Mesodermal cell (in vitro differentiated cells): Measurements from ENCODE around the gene ARHGAP26.

ENCODE experiments used
- H3K27ac ChIP-seq: 2 replicates; pipeline ENCODE4 v1.7.0; 2013; ENCODE audit warnings: mild to moderate bottlenecking, low read depth, low read length, moderate library complexity; ENCODE audit not compliant: severe bottlenecking
- H3K36me3 ChIP-seq: 2 replicates; pipeline ENCODE4 v1.7.1; 2013; ENCODE audit warnings: mild to moderate bottlenecking, low read length, moderate library complexity; ENCODE audit not compliant: control insufficient read depth, insufficient read depth
- H3K4me1 ChIP-seq: one replicate; pipeline ENCODE4 v1.7.1; 2013; ENCODE audit warnings: mild to moderate bottlenecking, low read length; ENCODE audit not compliant: insufficient read depth, control insufficient read depth, poor library complexity, severe bottlenecking
- H3K4me3 ChIP-seq: 2 replicates; pipeline ENCODE4 v1.7.0; 2013; ENCODE audit warnings: low read length, control low read depth, mild to moderate bottlenecking; ENCODE audit not compliant: insufficient read depth, poor library complexity, severe bottlenecking; ENCODE audit errors: extremely low read depth
- H3K9me3 ChIP-seq: 2 replicates; pipeline ENCODE4 v1.7.1; 2013; ENCODE audit warnings: mild to moderate bottlenecking, low read length, moderate library complexity; ENCODE audit not compliant: control insufficient read depth
- WGBS, 2 experiments: methylation state at CpG; one replicate each; pipeline ENCODE4 v1.1.5; 2013; ENCODE audit warnings: missing lambda C conversion rate in 2 of 2; ENCODE audit not compliant: insufficient coverage in 2 of 2; 5-methylcytosine and 5-hydroxymethylcytosine counted together

Gene ARHGAP26

DNA sequence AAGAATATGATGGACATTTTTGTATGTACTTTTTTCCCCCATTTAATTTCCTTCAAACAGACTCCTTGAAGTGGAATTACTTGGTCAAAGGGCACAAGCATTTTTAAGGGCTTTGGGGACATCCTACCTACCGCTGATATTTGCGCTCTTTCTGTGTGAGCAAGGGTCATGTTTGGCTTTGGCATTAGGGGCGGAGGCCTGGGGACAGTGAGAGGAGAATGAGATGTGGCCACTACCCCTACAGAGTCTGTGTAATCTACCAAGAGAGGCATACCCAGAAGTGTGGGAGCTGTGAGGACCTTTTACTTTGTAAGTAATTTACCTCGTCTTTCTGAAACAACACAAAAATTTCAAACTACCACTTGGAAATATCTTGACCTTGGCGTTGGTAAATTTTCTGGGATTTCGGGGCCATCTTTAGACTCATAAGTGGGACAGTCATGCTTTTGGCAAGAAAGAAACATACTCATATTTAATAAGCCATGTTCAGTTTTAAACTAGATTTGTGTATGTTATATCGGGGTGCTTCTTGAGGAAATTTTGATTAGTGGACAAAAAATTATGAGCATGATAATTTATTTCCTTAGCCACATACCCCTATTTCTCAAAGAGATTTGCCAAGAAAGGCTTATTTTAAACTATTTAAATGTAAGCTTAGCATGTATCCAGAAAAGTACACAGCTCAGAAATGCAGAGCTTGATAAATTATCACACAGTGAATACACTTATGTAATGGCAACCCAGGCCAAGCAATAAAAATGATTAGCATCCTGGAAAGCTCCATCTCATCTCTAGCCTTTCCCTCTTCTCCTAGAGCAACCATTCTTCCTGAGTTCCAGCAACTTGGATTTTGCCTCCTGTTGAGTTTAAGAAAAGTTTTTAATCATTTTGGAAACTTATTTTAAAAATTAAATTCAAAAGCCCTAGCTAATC lies 63.6 kb downstream of the ARHGAP26 start:
- Histone ChIP-seq H3K9me3 (no peaks in the 10 kb centered on the region), H3K4me1 (no peaks in the 10 kb centered on the region), H3K4me3 (no peak overlapping the region), H3K36me3 (no peaks in the 10 kb centered on the region), H3K27ac (no peak overlapping the region)
- WGBS, 2 experiments, result 100% methylated on average over 2 of the region's 7 CpGs

DNA sequence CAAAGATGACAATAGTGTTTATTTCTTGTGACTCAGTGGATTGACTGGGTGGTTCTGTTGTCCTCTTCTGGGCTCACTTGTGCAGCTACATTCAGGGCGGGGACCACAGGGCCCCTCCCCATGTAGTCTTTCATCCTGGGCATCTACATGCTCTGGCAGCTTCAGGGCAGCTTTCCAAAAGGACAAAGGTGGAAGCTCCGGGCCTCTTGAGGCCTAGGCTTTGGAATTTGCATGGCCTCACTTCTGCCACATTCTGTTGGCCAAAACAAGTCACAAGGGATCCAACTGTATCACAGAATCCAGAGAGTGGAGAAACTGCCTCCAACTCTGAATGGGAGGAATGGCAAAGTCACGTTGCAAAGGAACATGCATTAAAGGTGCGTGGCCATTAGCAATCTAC lies 64.3 kb downstream of the ARHGAP26 start:
- Histone ChIP-seq H3K9me3 (no peaks in the 10 kb centered on the region), H3K36me3 (no peaks in the 10 kb centered on the region), H3K4me3 (no peak overlapping the region), H3K4me1 (no peaks in the 10 kb centered on the region), H3K27ac (no peak overlapping the region)
- WGBS, 2 experiments, result 85 to 90% methylated on average over 2 to 3 of the region's 4 CpGs

DNA sequence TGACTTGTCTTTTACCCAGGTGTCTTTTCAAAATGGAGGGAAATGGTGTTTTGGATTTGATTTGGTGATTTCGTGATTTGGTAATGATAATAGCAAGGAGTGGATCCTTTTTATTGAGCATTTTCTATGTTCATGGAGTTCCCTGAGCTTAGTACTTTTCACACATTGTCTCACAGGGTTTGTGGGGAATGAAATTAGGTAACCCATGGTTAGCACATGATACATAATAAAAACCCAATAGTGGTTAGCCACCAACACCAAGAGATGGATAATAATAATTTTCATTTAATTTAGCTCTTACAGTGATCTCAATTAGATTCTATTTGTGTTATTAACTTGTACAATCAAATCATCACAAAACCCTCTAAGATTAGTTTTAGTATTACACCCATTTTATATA lies 65.4 kb downstream of the ARHGAP26 start:
- no peak overlapping the region for H3K4me3 ChIP-seq
- H3K27ac ChIP-seq, result no peak overlapping the region
- no CpG with 5 or more reads among the region's 1 CpG for WGBS, 2 experiments
- H3K36me3 ChIP-seq, result no peaks in the 10 kb centered on the region
- H3K4me1 ChIP-seq, result no peaks in the 10 kb centered on the region
- no peaks in the 10 kb centered on the region for H3K9me3 ChIP-seq

DNA sequence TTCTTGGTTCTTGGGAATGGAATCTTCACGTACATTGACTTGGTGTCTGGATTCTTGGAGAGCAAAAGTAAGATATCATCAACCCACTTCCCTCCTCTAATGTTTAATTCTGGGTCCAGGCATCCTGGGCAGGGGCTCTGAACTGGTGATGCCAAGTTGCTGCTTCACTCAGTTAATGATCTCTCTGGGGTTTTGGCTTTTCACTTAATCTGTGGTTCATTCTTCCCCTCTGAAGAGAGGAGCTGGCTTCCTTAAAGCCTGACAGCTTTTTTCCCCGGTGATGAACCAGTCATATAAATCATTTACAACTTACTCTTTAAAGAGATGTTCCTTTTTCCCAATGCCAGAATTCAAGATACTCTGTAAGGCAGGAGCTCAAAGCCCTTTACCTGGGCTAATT lies 65.9 kb downstream of the ARHGAP26 start:
- H3K27ac ChIP-seq, result no peak overlapping the region
- H3K36me3 ChIP-seq, result no peaks in the 10 kb centered on the region
- H3K9me3 ChIP-seq, result no peaks in the 10 kb centered on the region
- WGBS, 2 experiments, result 83 to 94% methylated on average over 1 to 2 of the region's 2 CpGs
- no peak overlapping the region for H3K4me3 ChIP-seq
- H3K4me1 ChIP-seq, result no peaks in the 10 kb centered on the region

DNA sequence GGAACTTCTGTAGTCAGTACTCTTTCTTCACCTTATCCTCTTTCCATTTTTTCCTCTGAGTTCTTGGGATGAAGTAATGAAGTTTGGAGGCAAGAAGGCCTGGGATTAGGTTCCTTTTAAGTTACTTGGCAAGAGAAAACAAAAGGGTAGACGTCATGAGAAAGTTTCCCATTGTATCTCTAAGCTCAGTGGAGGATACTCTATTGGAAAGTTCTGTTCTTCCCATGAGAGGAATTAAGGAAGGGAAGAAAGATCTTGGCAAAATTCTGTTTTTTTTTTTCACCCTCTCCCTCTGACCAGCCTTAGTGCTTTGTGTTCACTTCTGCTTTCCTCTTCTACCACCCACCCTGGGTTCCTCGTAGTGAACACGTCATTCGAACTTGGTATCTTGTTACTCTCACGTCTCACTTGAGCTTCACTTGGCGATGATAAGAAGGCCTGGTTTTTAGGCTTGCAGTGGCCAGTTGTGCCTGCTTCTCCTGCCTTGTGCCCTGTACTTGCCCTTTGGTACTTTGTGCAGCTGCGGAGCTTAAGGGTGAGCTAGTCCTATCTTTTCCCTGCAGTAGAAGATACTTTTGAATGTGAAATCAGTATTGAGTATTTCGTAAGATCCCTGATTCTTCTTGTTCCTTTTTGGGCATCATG lies 67.0 kb downstream of the ARHGAP26 start:
- H3K27ac ChIP-seq, result no peak overlapping the region
- H3K4me3 ChIP-seq, result no peak overlapping the region
- no peaks in the 10 kb centered on the region for H3K36me3 ChIP-seq
- no peaks in the 10 kb centered on the region for H3K9me3 ChIP-seq
- no peaks in the 10 kb centered on the region for H3K4me1 ChIP-seq
- 93 to 95% methylated on average over 6 to 7 of the region's 8 CpGs for WGBS, 2 experiments

DNA sequence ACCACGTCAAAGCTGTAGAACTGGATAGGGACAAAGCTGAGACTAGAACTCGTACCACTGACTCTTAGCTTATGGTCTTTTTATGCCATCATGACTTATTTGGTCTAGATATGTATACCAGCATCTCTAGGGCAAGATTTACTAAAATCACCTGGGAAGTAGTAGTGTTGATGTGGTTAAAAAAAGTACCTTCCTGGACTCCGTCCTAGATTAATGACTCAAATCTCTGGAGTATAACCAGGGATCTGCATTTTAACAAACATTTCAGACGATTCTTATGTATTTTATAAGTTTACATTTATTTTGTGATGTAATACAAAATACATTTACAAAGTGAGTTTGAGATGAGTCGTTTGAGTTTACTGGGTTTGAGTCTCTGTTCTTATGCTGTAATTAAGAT lies 68.7 kb downstream of the ARHGAP26 start:
- H3K4me1 ChIP-seq, result no peaks in the 10 kb centered on the region
- 80% methylated on average over 1 of the region's 5 CpGs; no CpG with 5 or more reads in 1 of the 2 experiments for WGBS, 2 experiments
- H3K36me3 ChIP-seq, result no peaks in the 10 kb centered on the region
- no peak overlapping the region for H3K27ac ChIP-seq
- no peak overlapping the region for H3K4me3 ChIP-seq
- no peaks in the 10 kb centered on the region for H3K9me3 ChIP-seq

DNA sequence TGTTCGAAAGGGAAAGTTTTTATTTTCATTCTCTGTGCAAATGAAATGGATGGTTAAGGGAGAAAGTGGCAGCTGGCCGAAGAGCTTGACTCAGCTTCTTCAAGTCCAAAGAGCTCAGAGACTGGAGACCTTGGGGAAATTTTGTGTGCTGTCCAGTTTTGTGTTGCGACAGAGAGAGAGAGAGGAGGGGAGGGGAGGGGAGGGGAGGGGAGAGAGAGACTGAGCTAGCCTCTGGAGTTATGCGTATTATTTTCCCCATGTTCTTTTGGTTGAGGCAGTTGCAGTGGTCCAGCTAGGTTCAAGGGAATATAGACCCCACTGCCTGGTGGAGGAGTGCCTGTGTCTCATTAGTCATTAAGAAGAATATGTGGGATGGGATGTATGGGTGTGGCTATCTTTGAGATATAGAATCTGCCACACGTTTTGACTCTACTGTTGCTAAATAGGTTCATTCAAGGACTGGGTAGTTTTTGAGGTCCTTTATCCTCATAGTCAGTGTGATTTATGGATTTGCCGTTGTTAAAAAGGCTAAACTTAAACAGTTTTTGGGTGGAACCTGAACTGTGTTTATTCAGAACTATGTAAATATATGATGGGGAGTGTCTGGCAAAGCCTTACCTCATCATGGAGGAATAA lies 69.7 kb downstream of the ARHGAP26 start:
- H3K36me3 ChIP-seq, result no peaks in the 10 kb centered on the region
- no peaks in the 10 kb centered on the region for H3K9me3 ChIP-seq
- H3K4me3 ChIP-seq, result no peak overlapping the region
- H3K4me1 ChIP-seq, result peaks cover under 1% of the 10 kb centered on the region
- 92% methylated on average over 3 to 5 of the region's 6 CpGs for whole genome bisulfite sequencing, 2 experiments
- no peak overlapping the region for H3K27ac ChIP-seq

DNA sequence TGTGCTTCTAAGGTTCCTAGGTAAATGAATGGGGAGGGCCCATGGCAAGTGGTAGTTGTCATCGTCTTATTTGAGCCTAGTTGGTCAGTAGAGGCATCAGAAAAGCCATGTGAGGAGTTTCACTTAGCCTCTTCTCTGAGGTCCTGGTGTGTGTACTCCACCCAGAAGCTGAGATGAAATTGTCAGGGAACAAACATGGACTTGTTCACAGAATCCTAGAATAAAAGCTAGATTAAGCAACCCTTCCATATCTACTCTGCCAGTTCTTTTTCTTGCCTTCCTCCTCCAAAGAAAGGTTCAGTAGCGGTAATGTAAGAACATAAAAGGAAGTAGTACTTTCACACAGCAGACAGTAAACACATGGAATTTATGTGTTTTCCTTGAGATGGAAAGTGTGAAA lies 70.4 kb downstream of the ARHGAP26 start:
- no peak overlapping the region for H3K4me3 ChIP-seq
- 100% methylated on average over 1 of the region's 2 CpGs for WGBS, 2 experiments
- peaks cover 8% of the 10 kb centered on the region for H3K4me1 ChIP-seq
- H3K36me3 ChIP-seq, result no peaks in the 10 kb centered on the region
- H3K27ac ChIP-seq, result no peak overlapping the region
- no peaks in the 10 kb centered on the region for H3K9me3 ChIP-seq

DNA sequence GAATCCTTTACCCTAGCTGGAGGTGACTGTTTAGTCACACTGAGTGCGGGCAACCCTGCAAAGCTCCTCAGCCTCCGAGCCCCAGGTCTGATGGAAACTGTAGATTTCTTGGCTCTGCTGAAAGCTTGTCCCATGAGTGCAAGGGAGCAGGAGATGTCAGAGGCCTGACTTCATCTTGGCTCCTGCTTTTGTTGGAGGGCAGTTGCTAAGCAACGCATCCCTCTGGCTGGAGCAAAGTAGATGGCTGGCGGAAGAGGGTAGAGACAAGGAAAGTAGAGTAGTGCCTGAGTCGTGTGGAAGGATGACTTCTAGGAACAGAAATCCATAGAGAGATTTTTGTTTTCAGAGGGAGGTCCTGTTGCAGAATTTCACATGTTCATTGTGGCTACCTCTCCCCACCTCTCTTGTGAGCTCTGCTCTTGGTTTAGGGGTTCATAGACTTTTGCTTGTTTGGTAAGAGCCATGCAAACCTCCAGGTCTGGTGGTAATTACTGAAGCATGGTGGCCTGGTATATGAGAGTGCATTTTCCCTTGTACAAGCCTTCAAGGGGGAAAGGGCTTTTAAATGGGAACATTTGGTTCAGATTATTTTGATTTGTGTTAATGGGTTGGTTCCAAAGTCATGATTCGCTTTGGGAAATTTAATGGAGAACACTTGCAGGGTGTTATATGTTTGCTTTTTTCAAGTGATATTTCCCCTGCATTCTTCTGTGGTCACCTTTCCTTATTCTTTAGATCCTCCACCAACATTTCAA lies 71.5 kb downstream of the ARHGAP26 start:
- Histone ChIP-seq H3K36me3 (no peaks in the 10 kb centered on the region), H3K4me1 (peaks cover 15% of the 10 kb centered on the region), H3K27ac (no peak overlapping the region), H3K9me3 (no peaks in the 10 kb centered on the region), H3K4me3 (no peak overlapping the region)
- 82 to 91% methylated on average over 6 of the region's 6 CpGs for WGBS, 2 experiments
